ENCODE results near the gene SEC14L5.

DNA sequence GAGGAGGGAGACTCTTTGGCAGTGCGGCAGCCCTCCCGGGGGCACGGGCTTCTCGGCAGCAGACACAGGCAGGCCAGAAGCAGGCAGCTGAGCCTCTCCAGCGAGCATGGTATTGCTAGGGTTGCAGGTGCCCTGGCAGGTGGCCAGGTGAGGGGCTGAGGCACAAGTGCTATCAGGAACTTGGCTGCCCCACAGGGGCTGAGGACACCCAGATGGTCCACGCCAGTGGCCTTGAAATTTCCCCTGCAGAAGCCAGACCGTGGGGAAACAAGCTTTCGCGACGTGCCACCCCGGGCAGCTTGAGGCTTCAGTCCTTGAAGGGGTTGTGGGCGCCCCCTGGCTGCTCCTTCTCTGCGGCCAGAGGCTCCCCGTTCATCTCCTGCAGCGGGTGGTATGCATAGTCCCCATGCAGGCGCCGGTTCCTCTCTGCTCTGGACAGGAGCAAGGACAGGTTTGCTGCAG lies 67.1 kb downstream of the SEC14L5 start:
- TF ChIP-seq POLR2A (IDR thresholded peaks at IDR 0.05; ENCODE audit: low read depth, low read length), result no peak
- TF ChIP-seq POLR2AphosphoS5 (IDR thresholded peaks at IDR 0.05; ENCODE audit: low read depth, low read length), result no peak
